ENCODE data around the gene C3orf22.
"Not testable (repeated sequence)": the region's sequence is repeated elsewhere in the genome, so short reads cannot be mapped to it uniquely, and the experiment has no call there.

C3orf22 gene, protein sequence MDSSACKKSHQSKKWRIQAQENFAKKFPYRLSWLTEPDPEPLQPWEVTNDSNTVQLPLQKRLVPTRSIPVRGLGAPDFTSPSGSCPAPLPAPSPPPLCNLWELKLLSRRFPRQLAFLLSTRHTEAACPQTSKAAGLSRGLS

DNA sequence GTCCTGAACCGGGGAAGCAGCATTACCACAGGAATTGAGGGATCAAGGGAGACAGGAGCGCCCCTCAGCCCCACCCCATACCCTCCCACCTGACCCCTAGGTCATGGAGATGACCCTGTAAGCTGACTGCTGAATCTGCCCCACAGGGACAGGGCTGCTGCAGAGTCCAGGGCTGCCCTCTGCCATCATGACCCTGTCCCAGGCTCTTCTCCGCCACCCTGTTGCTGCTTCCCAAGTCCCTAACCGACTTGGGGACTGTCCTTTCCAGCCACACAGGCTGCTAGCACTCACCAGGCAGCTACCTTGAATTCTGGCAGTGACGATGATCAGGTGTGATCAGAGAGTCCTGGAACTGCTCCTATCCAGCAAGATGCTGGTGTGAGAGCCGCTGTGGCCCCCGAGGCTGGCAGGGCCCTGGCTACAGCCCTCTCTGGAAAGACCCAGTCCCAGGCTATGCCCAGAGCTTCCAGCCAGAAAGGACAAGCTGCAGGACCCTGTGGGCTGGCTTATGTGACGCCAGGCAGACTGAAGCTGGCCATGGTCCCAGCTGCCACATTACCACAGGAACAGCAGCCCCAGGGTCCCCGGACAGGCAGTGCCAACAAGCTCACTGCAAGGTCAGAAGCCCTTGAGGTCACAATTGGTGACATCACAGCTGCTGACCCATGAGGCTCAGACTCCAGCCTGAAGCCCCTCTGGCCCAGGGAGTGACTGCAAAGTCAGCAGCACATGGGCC is at the start of gene C3orf22:
C3orf22 (minus strand) TSS at position 597 of the 736 bp plus-strand sequence. CDS start 5,542 bp downstream, outside the sequence.
- DNase-seq (ENCODE audit: extremely low spot score, insufficient read length, low read depth), result no peak
- no peak for FAIRE-seq

DNA sequence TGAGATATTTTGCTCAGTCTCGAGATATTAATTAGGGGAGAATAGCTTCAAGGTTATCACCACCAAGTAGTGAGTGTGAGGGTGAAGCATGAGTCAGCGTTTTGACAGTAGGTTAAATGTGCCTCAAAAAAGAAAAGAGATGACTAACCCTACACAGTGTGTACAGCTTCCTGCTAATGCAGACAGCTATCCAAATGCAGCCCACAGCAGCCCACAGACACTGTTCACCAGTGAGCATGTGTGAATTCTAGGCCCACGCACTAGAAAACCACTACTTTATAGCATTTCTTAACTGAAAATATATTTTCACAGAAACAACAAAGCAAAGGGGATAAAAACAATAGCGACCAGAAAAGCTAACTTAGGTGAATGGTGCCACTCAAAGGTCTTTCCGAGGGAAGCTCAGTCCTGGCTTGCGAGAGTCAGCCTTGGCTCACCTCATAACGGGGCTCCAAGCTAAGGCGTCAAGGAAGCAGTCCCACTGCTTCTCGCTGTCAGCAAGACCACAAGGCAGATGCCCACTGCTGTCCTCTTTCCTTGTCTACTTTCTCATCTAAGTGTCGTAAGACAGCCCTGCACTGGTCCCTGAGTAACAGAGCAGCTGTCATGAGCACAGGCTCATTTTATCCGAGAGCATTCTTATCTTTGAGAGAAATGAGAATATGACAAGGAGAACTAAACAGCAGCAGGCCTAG is 48.6 kb upstream of the C3orf22 start:
- FAIRE-seq (no peak), DNase-seq (ENCODE audit: extremely low spot score, insufficient read length, low read depth) (no peak)

DNA sequence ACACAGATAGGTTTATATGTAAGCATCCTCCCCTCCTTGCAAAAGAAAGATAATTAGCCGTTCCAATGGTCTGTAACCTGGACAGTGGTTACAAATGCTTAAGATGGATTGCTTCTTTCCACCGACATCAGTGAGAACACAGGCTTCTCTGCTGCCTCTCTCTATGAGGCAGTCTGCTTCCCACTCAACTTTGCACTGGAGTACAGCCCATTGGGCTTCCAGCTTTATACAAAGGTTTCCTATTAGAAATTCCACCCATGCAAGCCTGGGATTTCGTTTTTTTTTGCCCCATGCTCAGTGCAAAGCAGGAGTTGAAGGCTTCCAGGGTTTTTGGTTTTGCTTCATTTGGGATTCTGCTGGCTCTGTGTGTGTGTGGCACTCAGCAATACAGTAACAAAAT is 47.3 kb upstream of the C3orf22 start:
- DNase-seq (ENCODE audit: extremely low spot score, insufficient read length, low read depth) (no peak), FAIRE-seq (no peak)

DNA sequence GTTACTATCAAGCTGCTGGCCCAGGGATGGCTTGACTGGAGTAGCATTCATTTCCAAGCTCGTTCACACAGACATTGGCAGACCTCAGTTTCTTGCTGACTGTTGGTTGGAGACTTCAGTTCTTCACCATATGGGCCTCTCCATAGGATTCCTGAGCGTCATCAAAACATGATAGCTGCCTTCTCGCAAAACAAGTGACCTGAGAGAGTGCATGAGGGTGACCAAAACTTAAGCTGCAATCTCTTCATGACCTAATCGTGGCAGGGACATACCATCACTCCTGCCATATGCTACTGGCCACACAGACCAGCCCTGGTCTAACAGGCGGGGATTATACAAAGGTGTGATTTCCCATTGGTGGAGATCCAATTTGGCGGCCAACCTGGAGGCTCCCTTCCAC is 46.0 kb upstream of the C3orf22 start:
- DNase-seq (ENCODE audit: extremely low spot score, insufficient read length, low read depth) (no peak), FAIRE-seq (no peak)

DNA sequence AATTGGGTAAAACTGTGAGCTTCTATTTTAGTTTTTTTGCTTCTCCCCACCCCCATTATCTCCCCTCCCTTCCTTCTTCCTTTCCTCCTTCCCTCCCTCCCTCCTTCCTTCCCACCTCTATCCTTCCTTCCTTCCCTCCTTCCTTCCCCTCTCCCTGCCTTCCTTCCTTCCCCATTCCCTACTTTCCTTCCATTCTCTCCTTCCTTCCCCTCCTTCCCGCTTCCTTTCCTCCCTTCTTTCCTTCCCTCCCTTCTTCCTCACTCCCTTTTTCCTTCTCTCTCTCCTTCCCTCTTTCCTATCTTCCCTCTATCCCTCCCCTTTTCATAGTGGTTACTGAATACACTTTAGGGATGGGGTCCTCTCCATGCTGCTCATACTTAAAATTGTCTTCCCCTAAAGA is 40.4 kb upstream of the C3orf22 start:
- DNase-seq (ENCODE audit: extremely low spot score, insufficient read length, low read depth), result no peak
- no peak for FAIRE-seq

DNA sequence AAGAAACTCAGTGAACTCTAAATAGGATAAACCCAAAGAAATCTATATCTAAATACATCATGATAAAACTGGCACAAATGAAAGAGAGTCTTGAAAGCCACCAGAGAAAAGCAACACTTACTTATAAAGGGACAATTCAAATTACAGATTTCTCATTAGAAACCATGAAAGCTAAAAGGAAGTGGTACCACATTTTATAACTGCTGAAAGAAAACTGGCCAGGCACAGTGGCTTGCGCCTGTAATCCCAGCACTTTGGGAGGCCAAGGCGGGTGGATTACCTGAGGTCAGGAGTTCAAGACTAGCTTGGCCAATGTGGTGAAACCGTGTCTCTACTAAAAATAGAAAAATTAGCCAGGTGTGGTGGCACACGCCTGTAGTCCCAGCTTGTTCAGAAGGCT is 36.7 kb upstream of the C3orf22 start:
- DNase-seq (ENCODE audit: extremely low spot score, insufficient read length, low read depth); FAIRE-seq: not testable (repeated sequence)

DNA sequence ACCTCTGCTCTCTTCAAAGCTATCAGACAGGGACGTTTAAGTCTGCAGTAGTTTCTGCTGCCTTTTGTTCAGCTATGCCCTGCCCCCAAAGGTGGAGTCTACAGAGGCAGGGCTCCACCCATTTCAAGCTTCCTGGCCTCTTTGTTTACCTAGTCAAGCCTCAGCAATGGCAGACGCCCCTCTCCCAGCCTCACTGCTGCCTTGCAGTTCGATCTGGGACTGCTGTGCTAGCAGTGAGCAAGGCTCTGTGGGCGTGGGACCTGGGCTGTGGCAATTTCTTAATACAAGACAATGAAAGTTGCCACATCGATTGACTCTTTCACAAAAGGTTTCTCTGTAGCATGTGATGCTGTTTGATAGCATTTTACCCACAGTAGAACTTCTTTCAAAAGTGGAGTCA is 32.8 kb upstream of the C3orf22 start:
- DNase-seq (ENCODE audit: extremely low spot score, insufficient read length, low read depth); FAIRE-seq: not testable (repeated sequence)

DNA sequence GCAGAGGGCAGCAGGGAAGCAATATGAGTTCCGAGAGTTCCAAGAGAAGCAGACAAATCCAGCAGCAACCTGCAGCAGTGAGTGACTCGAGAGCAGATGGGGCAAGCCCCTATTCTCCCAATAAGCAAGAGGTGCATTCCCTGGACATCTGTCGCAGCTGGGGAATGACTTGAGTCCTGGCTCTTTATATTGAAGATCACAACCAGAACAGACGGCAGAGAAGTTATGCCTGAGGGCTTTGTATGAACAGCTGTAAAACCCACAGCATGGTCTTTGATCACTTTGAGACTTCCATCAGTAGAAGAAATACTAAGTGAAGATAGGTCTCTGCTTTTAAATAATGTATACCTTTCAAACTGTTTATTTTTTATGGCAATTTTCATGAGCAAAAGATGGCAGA is 23.6 kb upstream of the C3orf22 start:
- no peak for FAIRE-seq
- no peak for DNase-seq (ENCODE audit: extremely low spot score, insufficient read length, low read depth)

DNA sequence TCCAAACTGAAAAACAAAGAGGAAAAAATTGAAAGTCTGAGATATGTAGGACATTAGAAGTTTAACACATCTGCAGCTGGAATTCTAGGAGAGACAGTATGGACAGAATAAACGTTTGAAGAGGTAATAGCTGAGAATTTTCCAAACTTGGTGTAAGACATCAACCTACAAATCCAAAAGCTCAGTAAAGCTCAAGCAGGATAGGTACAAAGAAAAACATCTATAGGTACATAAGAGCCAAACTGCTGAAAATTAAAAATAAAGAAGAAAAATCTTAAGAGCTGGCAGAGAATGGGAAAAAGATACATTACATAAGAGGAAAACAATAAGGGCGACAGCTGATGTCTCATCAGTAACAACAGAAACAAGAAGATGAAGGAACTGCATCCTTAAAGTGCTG is 22.8 kb upstream of the C3orf22 start:
- DNase-seq (ENCODE audit: extremely low spot score, insufficient read length, low read depth), result no peak
- FAIRE-seq, result no peak

DNA sequence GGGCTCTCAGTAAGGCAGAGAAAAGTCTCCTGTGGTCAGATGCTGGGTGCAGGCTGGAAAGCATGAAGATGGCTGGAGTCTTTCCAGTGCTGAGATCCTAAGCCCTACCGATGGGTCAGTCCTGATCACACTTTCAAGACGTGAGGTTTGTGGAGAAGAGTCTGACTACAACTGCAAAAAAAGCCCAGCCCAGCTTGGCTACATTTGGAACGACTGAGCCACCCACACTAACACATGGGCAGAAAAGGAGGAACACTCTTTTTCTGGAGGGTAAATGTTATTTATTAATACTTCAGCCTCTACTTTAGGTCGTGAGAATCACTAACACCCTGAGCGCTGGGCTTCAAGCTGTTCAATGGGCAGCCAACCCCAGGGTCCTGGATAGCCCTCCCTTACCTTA is 22.0 kb upstream of the C3orf22 start:
- FAIRE-seq (no peak), DNase-seq (ENCODE audit: extremely low spot score, insufficient read length, low read depth) (no peak)

DNA sequence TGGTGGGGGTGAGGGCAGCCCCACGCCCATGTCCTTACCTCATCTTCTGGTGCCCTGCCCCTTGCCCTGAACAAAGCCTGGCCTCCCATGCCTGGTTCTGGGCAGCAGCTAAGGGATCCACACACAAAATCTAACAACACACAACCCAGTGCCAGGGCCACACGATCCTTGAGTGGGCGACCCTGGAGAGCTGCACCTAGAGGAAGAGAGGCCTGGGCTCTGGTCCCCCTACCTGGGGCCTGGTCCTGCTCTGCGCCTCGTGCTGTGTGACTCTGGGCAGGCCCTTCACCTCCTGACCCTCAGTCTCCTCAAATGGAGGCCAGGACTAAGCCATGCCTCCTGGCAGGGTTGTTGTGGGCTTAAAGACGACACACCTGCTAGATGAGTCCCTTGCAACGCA is 20.0 kb upstream of the C3orf22 start:
- DNase-seq (ENCODE audit: extremely low spot score, insufficient read length, low read depth), result no peak
- FAIRE-seq, result no peak

DNA sequence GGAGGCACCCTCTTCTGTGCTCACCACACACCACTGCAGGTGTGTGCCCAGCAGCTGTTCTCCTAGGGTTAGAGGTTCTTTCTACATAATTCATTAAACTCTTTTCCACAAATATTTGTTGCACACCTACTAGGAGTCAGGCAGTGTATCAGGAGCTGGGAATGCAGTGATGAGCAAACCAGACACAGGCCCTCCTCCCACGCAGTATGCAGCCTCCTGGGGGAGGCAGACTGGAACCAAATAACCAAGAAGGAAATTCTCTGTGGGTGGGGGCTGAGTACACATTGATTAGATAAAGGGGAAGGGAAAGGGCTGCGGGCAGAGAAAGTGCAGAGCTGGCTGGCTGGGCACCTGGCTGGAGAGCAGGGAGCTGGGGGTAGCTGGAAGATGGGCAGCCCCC is 18.5 kb upstream of the C3orf22 start:
- FAIRE-seq, result no peak
- DNase-seq (ENCODE audit: extremely low spot score, insufficient read length, low read depth), result no peak

DNA sequence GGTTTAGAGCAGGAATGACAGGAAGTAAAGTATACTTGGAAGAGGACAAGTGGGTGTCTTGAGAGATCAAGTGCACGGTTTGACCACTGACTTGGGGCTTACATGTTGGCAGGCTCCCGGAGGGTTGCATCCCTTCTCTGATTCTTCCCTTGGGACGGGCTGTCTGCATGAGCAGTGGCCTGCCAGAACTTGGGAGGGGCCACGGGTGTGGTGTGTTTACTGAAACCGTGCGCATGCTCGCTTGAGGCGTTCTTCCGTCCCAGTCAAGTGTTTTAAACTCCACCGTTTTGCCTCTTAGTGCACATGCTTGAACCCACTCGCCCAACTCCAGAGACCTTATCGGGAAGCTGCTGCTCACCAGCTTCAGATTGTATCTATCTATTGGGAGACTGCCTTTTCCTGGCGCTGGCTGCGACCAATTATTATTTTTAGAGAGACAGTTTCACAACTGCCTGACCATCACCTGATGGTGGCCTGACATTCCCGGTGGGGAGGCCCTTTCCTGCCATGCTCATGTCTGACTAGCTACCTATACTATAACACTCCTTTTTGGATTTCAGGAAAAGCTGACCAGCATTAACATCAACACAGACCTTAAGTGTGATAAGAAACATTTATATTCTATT is 14.9 kb upstream of the C3orf22 start:
- DNase-seq (ENCODE audit: extremely low spot score, insufficient read length, low read depth) (no peak), FAIRE-seq (no peak)

DNA sequence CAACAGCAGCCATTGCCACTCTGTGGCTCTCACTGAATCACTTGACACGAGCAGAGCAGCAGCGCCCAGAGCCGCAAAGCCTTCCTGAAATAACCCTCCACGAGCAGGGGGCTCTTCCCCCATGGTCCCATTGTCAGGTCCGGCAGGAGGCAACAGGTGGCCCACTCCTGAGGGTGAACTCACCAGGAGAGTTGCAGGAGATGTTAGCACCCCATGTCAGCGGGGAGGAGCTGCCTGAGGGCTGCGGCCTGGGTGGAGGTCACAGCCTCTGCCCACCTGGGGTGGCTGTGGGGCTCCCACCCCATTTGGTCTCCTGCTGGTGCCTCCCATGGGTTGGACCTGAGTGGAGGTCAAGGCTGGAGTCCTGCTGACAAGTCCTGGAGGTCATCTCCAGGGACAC is 12.3 kb upstream of the C3orf22 start:
- FAIRE-seq (no peak), DNase-seq (ENCODE audit: extremely low spot score, insufficient read length, low read depth) (no peak)

DNA sequence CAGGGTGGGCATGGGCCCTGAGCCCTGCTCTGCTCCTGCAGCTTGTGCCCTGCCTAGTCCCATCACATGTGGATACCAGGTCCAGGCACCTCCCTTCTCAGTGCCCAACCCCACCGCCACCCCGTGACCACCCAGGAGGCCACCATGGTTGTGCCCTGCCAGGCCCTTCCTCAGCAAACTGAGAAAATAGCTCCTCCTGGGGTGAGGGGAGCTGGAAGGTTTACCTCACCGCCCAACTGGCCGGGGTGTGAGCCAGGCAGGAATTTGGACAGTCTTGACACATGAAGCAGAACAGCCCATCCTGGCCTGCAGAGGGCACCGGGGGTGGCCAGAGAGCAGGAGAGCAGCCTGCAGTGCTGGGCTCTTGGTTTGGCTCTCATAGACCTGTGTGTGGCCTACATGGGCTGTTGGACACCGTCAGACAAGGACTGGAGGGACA is 11.4 kb upstream of the C3orf22 start:
- DNase-seq (ENCODE audit: extremely low spot score, insufficient read length, low read depth), result no peak
- FAIRE-seq, result no peak

DNA sequence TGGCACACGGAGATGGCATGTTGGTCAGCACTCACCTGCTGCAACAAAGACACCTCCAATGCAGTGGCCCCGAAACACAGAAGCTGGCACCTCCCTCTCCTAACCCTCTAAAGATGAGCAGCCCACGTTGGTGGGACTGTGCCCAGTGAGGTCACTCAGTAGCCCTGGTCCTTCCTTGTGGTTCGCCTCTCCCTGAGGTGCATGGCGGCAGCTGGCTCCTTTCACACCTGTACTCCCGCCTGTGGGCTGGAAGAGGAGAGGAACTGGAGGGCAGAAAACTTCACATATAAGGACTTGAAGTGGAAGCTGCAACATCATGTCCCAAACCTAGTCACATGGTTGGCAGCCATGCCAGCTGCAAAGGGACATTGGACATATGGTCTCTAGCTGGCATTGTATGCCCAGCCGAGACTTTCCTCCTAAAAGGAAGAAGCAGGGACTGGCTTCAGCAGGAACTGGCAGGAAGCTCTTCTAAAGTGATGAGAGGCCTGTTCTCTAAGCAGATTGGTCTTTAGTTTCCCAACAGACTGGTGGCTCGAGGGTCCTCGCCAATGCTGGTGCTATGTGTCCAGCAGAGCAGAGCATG is 10.8 kb upstream of the C3orf22 start:
- FAIRE-seq (no peak), DNase-seq (ENCODE audit: extremely low spot score, insufficient read length, low read depth) (no peak)

DNA sequence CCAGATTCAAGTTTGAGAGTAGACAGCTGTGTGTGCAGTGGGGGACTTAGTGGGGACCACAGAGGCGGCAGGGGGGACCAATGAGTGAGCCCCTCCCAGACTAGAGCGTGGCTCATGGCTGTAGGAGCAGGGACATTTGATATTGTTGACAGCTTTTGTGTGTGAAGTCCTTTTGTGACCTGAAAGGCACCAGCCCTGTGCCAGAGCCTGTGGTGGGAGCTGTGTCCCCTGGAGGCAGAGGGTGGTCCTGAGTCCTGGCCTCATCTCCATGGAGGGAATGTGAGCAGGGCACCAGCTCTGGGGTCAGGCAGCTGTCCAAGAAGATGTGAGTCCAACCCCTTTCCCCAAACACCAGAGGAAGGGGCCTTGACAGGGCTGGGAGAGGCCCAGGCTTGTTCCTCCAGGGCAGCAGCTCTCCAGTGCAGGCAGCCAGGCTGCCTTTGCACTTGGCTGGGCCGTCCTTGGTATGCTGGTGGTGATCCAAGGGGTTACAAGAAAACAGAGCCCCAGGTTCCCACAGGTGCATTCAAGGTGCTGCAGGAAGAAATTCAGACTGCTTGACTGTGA is 10.1 kb upstream of the C3orf22 start:
- FAIRE-seq (no peak), DNase-seq (ENCODE audit: extremely low spot score, insufficient read length, low read depth) (no peak)

DNA sequence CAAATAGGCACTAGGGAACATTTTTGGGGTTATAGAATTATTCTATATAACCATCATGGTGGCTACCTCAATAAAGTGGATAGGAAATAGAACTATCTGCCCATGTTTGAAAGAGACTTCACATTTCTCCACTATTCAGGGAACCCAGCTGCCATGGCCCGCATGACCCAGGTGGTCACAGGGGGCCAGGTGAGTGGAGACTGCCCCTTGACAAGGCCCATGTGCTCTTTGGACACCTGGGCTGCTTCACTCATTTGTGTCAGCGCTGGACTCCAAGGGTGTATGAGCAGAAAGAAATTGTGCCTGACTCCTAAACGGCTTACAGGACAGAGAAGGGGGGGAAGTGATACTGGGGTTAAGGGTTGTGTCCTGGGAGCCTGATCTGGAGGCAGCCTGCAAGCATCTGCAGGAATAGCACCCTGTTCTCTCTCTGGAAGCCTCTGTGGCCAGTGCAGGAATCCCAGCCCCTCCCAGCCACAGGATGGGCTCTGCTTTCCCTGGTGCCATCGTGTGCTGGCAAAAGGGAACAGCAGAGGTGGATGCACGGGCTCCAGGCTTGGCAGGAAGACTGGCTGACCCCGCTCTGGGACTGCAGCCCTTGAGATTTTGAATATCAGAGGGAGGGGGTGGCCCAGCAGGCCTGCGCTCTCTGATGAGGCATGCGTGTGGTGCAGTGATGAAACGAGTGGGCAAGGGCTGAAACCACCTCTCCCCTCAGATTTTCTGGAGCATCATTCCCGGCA is 9.1 kb upstream of the C3orf22 start:
- DNase-seq (ENCODE audit: extremely low spot score, insufficient read length, low read depth), result no peak

DNA sequence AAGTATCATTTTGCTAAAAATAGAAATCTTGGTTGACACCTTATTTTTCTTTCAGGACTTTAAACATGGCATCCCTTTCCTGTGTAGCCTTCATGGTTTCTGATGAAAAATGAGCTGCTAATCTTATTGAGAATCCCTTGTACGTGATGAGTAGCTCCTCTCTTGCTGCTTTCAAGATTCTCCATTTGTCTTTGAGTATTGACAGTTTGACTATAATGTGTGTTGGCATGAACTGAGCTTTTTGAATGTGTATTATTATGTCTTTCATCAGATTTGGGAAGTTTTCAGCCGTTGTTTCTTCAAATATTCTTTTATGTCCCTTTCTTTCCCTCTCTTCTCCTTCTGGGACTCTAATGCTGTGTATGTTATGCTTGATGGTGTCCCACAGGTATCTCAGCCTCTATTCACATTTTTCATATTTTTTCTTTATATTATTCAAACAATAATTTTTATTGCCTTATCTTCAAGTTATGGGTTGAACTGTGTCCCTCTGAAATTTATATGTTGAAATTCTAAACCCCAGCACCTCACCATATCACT is 4.1 kb upstream of the C3orf22 start:
- FAIRE-seq, result no peak
- no peak for DNase-seq (ENCODE audit: extremely low spot score, insufficient read length, low read depth)

More for the DNA sequence above, 9.1 kb upstream of the C3orf22 start:
- no peak for FAIRE-seq
